ENCODE results near the gene NAGA. TPM values are rescaled to one million over a fixed set of nuclear protein-coding genes. Genes with fewer than 3 reads are reported as not detected.
"Not testable (repeated sequence)": the region's sequence is repeated elsewhere in the genome, so short reads cannot be mapped to it uniquely, and the experiment has no call there.

The NAGA gene
- total RNA-seq (24.2 and 24.6 TPM in 2 replicates), polyA plus RNA-seq (23.8 and 31.1 TPM in 2 replicates)

- WGBS (ENCODE audit: low lambda C conversion rate, missing lambda C conversion rate), result 2% methylated on average over 54 of the region's 56 CpGs
- H3K4me1 ChIP-seq (ENCODE audit: insufficient read depth), result peaks cover 13% of the 10 kb centered on the region
- H3K36me3 ChIP-seq (replicated peaks; ENCODE audit: insufficient read depth, low read depth), result no peaks in the 10 kb centered on the region
- H3K9me3 ChIP-seq (ENCODE audit: low read depth), result no peaks in the 10 kb centered on the region
- H2AFZ ChIP-seq, result peak within 1 kb of the TSS; percentile 74
- H3K79me2 ChIP-seq, result peaks cover 7% of the 10 kb centered on the region
- H4K20me1 ChIP-seq (ENCODE audit: insufficient read depth, poor library complexity, severe bottlenecking), result no peaks in the 10 kb centered on the region
- H3K9me2 ChIP-seq (replicated peaks; ENCODE audit: insufficient read depth), result no peaks in the 10 kb centered on the region
- TF ChIP-seq EZH2phosphoT487 (IDR thresholded peaks at IDR 0.05; ENCODE audit: low read depth, severe bottlenecking, unreplicated experiment) (no peak), EZH2 (IDR thresholded peaks at IDR 0.05; ENCODE audit: borderline replicate concordance) (no peak), CTCF (IDR thresholded peaks at IDR 0.05; ENCODE audit: poor library complexity) (no peak)
- H3K27me3 ChIP-seq, result no peaks in the 10 kb centered on the region
- DNase-seq (ENCODE audit: low spot score), result peak; percentile 98
- peak within 1 kb of the TSS; percentile 87 for H3K4me2 ChIP-seq
- H3K27ac ChIP-seq, result peak within 1 kb of the TSS; percentile 86
- H3K4me3 ChIP-seq, result peak within 1 kb of the TSS; percentile 37
Observed at GRCh38 chr22:42070517-42071422, at the start of gene NAGA. Gene NAGA, minus strand, starts transcription at chr22:42070812. Its CDS starts 515 bp downstream, at chr22:42070297.

GRCh38 chr22:42116848-42117424, 46.3 kb upstream of the NAGA start:
- DNase-seq (ENCODE audit: low spot score), result peak; percentile 71
- no peaks in the 10 kb centered on the region for H3K9me3 ChIP-seq (ENCODE audit: low read depth)
- peak overlapping the region; percentile 36 for H3K27ac ChIP-seq
- H3K27me3 ChIP-seq, result no peaks in the 10 kb centered on the region
- H3K36me3 ChIP-seq (replicated peaks; ENCODE audit: insufficient read depth, low read depth), result no peaks in the 10 kb centered on the region
- H3K4me3 ChIP-seq, result no peak overlapping the region
- no peaks in the 10 kb centered on the region for H3K4me1 ChIP-seq (ENCODE audit: insufficient read depth)
- H4K20me1 ChIP-seq (ENCODE audit: insufficient read depth, poor library complexity, severe bottlenecking), result no peaks in the 10 kb centered on the region
- no peaks in the 10 kb centered on the region for H3K9me2 ChIP-seq (replicated peaks; ENCODE audit: insufficient read depth)
- no peaks in the 10 kb centered on the region for H3K79me2 ChIP-seq
- TF ChIP-seq CTCF (IDR thresholded peaks at IDR 0.05; ENCODE audit: poor library complexity) (peak; percentile 28), EZH2phosphoT487 (IDR thresholded peaks at IDR 0.05; ENCODE audit: low read depth, severe bottlenecking, unreplicated experiment) (no peak), EZH2 (IDR thresholded peaks at IDR 0.05; ENCODE audit: borderline replicate concordance) (no peak)
- no peak overlapping the region for H3K4me2 ChIP-seq
- H2AFZ ChIP-seq, result no peak overlapping the region
- WGBS (ENCODE audit: low lambda C conversion rate, missing lambda C conversion rate), result 69% methylated on average over 4 of the region's 4 CpGs

- not testable (repeated sequence) for H3K4me1 ChIP-seq (ENCODE audit: insufficient read depth); H2AFZ ChIP-seq; H3K9me3 ChIP-seq (ENCODE audit: low read depth); H3K27me3 ChIP-seq; H3K4me3 ChIP-seq; H3K9me2 ChIP-seq (replicated peaks; ENCODE audit: insufficient read depth); H3K79me2 ChIP-seq; H4K20me1 ChIP-seq (ENCODE audit: insufficient read depth, poor library complexity, severe bottlenecking); H3K36me3 ChIP-seq (replicated peaks; ENCODE audit: insufficient read depth, low read depth)
- peak overlapping the region; percentile 82 for H3K27ac ChIP-seq
- DNase-seq (ENCODE audit: low spot score), result peak; percentile 39
- 43% methylated on average over 6 of the region's 6 CpGs for WGBS (ENCODE audit: low lambda C conversion rate, missing lambda C conversion rate)
- peak overlapping the region; percentile 64 for H3K4me2 ChIP-seq
Observed at GRCh38 chr22:42115420-42115830, 44.8 kb upstream of the NAGA start.

GRCh38 chr22:42114721-42115120, 44.1 kb upstream of the NAGA start:
- Histone ChIP-seq H4K20me1 (ENCODE audit: insufficient read depth, poor library complexity, severe bottlenecking) (no peaks in the 10 kb centered on the region), H3K4me2 (peak overlapping the region; percentile 64), H3K4me1 (ENCODE audit: insufficient read depth) (no peaks in the 10 kb centered on the region), H3K27me3 (no peaks in the 10 kb centered on the region), H3K9me2 (replicated peaks; ENCODE audit: insufficient read depth) (no peaks in the 10 kb centered on the region), H3K4me3 (no peak overlapping the region), H3K36me3 (replicated peaks; ENCODE audit: insufficient read depth, low read depth) (no peaks in the 10 kb centered on the region), H2AFZ (no peak overlapping the region), H3K27ac (peak overlapping the region; percentile 82), H3K79me2 (no peaks in the 10 kb centered on the region), H3K9me3 (ENCODE audit: low read depth) (no peaks in the 10 kb centered on the region)
- TF ChIP-seq CTCF (IDR thresholded peaks at IDR 0.05; ENCODE audit: poor library complexity) (peak; percentile 59), EZH2 (IDR thresholded peaks at IDR 0.05; ENCODE audit: borderline replicate concordance) (no peak), EZH2phosphoT487 (IDR thresholded peaks at IDR 0.05; ENCODE audit: low read depth, severe bottlenecking, unreplicated experiment) (no peak)
- 36% methylated on average over 7 of the region's 7 CpGs for WGBS (ENCODE audit: low lambda C conversion rate, missing lambda C conversion rate)
- peak; percentile 80 for DNase-seq (ENCODE audit: low spot score)
